Osteocyte (in vitro differentiated cells): ENCODE results near the gene DDOST. TPM values are rescaled to one million over a fixed set of nuclear protein-coding genes. Genes with fewer than 3 reads are reported as not detected.

Experiments used
- DNase-seq: peaks from one replicate; pipeline ENCODE4 v3.0.0; 2021; ENCODE audit warnings: mixed read lengths; ENCODE audit not compliant: unreplicated experiment; ENCODE audit errors: extremely low spot score
- H3K27ac Mint-ChIP-seq: one replicate; pipeline ENCODE4 v1.8.0; 2021; ENCODE audit warnings: mild to moderate bottlenecking, mixed read lengths; ENCODE audit not compliant: unreplicated experiment
- H3K27me3 Mint-ChIP-seq: one replicate; pipeline ENCODE4 v1.8.0; 2021; ENCODE audit warnings: mixed read lengths; ENCODE audit not compliant: unreplicated experiment
- H3K36me3 Mint-ChIP-seq: one replicate; pipeline ENCODE4 v1.8.0; 2021; ENCODE audit warnings: mixed read lengths; ENCODE audit not compliant: unreplicated experiment
- H3K4me1 Mint-ChIP-seq: one replicate; pipeline ENCODE4 v1.8.0; 2021; ENCODE audit warnings: mixed read lengths; ENCODE audit not compliant: unreplicated experiment
- H3K4me3 Mint-ChIP-seq: one replicate; pipeline ENCODE4 v1.8.0; 2021; ENCODE audit warnings: mild to moderate bottlenecking, moderate library complexity, mixed read lengths; ENCODE audit not compliant: unreplicated experiment
- H3K9me3 Mint-ChIP-seq: one replicate; pipeline ENCODE4 v1.8.0; 2021; ENCODE audit warnings: mixed read lengths; ENCODE audit not compliant: unreplicated experiment
- CTCF ChIP-seq: fragments of 200-600 bp; sonication (generic); IDR thresholded peaks from 2 replicates; pipeline ENCODE4 v1.5.0; 2021; ENCODE audit warnings: antibody characterized with exemption, mild to moderate bottlenecking, moderate library complexity
- total RNA-seq: library from RNA; stranded (reverse); gene quantifications from 2 replicates; pipeline ENCODE4 v1.2.1, GENCODE V29; 2021

The DDOST gene
- total RNA-seq, 1 donor from 2014 or later = 267 TPM

- DNase-seq = no peak
- Mint-ChIP-seq H3K27ac (no peak overlapping the region), H3K4me3 (no peak overlapping the region), H3K36me3 (no peaks in the 10 kb centered on the region), H3K4me1 (no peaks in the 10 kb centered on the region), H3K27me3 (no peaks in the 10 kb centered on the region), H3K9me3 (no peaks in the 10 kb centered on the region)
- no peak for TF ChIP-seq CTCF
These were observed 28.5 kb upstream of the DDOST start for GRCh38 chr1:20689645-20690056.

- H3K9me3 Mint-ChIP-seq = no peaks in the 10 kb centered on the region
- H3K27ac Mint-ChIP-seq = no peak overlapping the region
- TF ChIP-seq CTCF = no peak
- H3K27me3 Mint-ChIP-seq = no peaks in the 10 kb centered on the region
- no peak overlapping the region for H3K4me3 Mint-ChIP-seq
- no peaks in the 10 kb centered on the region for H3K36me3 Mint-ChIP-seq
- DNase-seq = no peak
- no peaks in the 10 kb centered on the region for H3K4me1 Mint-ChIP-seq
These were observed 25.9 kb upstream of the DDOST start for GRCh38 chr1:20686883-20687725.

GRCh38 chr1:20685741-20686140 is 24.6 kb upstream of the DDOST start:
- H3K27ac Mint-ChIP-seq = no peak overlapping the region

GRCh38 chr1:20685099-20685662 is 24.0 kb upstream of the DDOST start:
- Mint-ChIP-seq H3K4me3 (no peak overlapping the region), H3K27me3 (no peaks in the 10 kb centered on the region), H3K4me1 (no peaks in the 10 kb centered on the region), H3K9me3 (no peaks in the 10 kb centered on the region), H3K27ac (no peak overlapping the region), H3K36me3 (no peaks in the 10 kb centered on the region)
- DNase-seq = no peak
- no peak for TF ChIP-seq CTCF

More at GRCh38 chr1:20685741-20686140, 24.6 kb upstream of the DDOST start:
- H3K9me3 Mint-ChIP-seq = no peaks in the 10 kb centered on the region
- no peaks in the 10 kb centered on the region for H3K36me3 Mint-ChIP-seq
- no peaks in the 10 kb centered on the region for H3K4me1 Mint-ChIP-seq
- H3K27me3 Mint-ChIP-seq = no peaks in the 10 kb centered on the region
- no peak for DNase-seq
- H3K4me3 Mint-ChIP-seq = no peak overlapping the region
- no peak for TF ChIP-seq CTCF

GRCh38 chr1:20684651-20685050 is 23.5 kb upstream of the DDOST start:
- Mint-ChIP-seq H3K27ac (no peak overlapping the region), H3K27me3 (no peaks in the 10 kb centered on the region), H3K9me3 (no peaks in the 10 kb centered on the region), H3K36me3 (no peaks in the 10 kb centered on the region), H3K4me3 (no peak overlapping the region), H3K4me1 (no peaks in the 10 kb centered on the region)
- DNase-seq = no peak
- TF ChIP-seq CTCF = no peak
